Measurements from ENCODE around the gene PGLYRP2. TPM values are rescaled to one million over a fixed set of nuclear protein-coding genes. Genes with fewer than 3 reads are reported as not detected.

Gene PGLYRP2
- total and polyA plus RNA-seq, 2 of the 13 experiments (the other 11 are each of a cell fraction or from before 2014, with no cell fraction given) = 0.04 to 1.0 TPM

- TF ChIP-seq HNF1B (CRISPR knock-in tag; IDR thresholded peaks at IDR 0.05) (0 out of 2 replicates have a peak, but pooled peaks have one; percentile 29), HNRNPUL1 (IDR thresholded peaks at IDR 0.05; ENCODE audit: low read depth, low read length) (no peak), CBX1 (IDR thresholded peaks at IDR 0.05; ENCODE audit: low read depth) (no peak), CSRNP1 (CRISPR knock-in tag; IDR thresholded peaks at IDR 0.05) (no peak), ZNF263 (CRISPR knock-in tag; IDR thresholded peaks at IDR 0.05) (no peak), BRCA1 (CRISPR knock-in tag; IDR thresholded peaks at IDR 0.05) (no peak), ARNT (IDR thresholded peaks at IDR 0.05) (no peak), LCORL (IDR thresholded peaks at IDR 0.05) (no peak), LCORL (CRISPR knock-in tag; IDR thresholded peaks at IDR 0.05) (0 out of 2 replicates have a peak, but pooled peaks have one; percentile 31), HIC2 (CRISPR knock-in tag; IDR thresholded peaks at IDR 0.05; ENCODE audit: low read depth) (peak; percentile 34; the same call in 1 of the 2 replicates), ATF3 (CRISPR knock-in tag; IDR thresholded peaks at IDR 0.05) (no peak), MLLT10 (CRISPR knock-in tag; IDR thresholded peaks at IDR 0.05) (no peak), SIN3B (IDR thresholded peaks at IDR 0.05; ENCODE audit: low read length) (no peak), XRCC5 (optimal IDR thresholded peaks at IDR 0.05; ENCODE audit: low read length) (no peak), ELK4 (CRISPR knock-in tag; IDR thresholded peaks at IDR 0.05; ENCODE audit: borderline replicate concordance) (no peak), KMT2A (CRISPR knock-in tag; IDR thresholded peaks at IDR 0.05) (no peak), HNRNPK (IDR thresholded peaks at IDR 0.05; ENCODE audit: low read depth, low read length, poor library complexity, severe bottlenecking) (no peak), IRF1 (CRISPR knock-in tag; IDR thresholded peaks at IDR 0.05; ENCODE audit: low read depth) (no peak), ZNF691 (CRISPR knock-in tag; IDR thresholded peaks at IDR 0.05; ENCODE audit: borderline replicate concordance, low read depth) (no peak), YEATS4 (CRISPR knock-in tag; IDR thresholded peaks at IDR 0.05; ENCODE audit: borderline replicate concordance) (no peak), RFXANK (CRISPR knock-in tag; IDR thresholded peaks at IDR 0.05) (no peak), NRL (CRISPR knock-in tag; IDR thresholded peaks at IDR 0.05; ENCODE audit: borderline replicate concordance) (no peak), ZNF792 (CRISPR knock-in tag; IDR thresholded peaks at IDR 0.05) (no peak)
Observed at GRCh38 chr19:15468675-15469512, 10.4 kb downstream of the PGLYRP2 start (continued).
